ENCODE measurements around the gene WDR26.
"Not testable (repeated sequence)": the region's sequence is repeated elsewhere in the genome, so short reads cannot be mapped to it uniquely, and the experiment has no call there.

WDR26 gene

GRCh38 chr1:224353975-224354925, 80.3 kb downstream of the WDR26 start:
- H3K4me3 ChIP-seq (ENCODE audit: insufficient read depth, low read length, poor library complexity, severe bottlenecking), result no peak overlapping the region
- no peaks in the 10 kb centered on the region; the same call in 1 of the 2 replicates for H4K20me1 ChIP-seq (ENCODE audit: low read depth, low read length)
- no peak overlapping the region for H3K4me2 ChIP-seq (ENCODE audit: low read depth, low read length, poor library complexity, severe bottlenecking)
- H3K27ac ChIP-seq (ENCODE audit: low read depth, low read length), result no peak overlapping the region
- no peaks in the 10 kb centered on the region for H3K27me3 ChIP-seq (ENCODE audit: low read length)
- TF ChIP-seq EZH2phosphoT487 (conservative IDR thresholded peaks at IDR 0.05; ENCODE audit: low read length) (no peak), CTCF (IDR thresholded peaks at IDR 0.05; ENCODE audit: insufficient read depth, low read length, poor library complexity, severe bottlenecking) (no peak)
- no peaks in the 10 kb centered on the region for H3K36me3 ChIP-seq (ENCODE audit: low read length)
- no peaks in the 10 kb centered on the region for H3K9me2 ChIP-seq (replicated peaks; ENCODE audit: insufficient read depth, low read length)
- no peaks in the 10 kb centered on the region for H3K9me3 ChIP-seq (ENCODE audit: insufficient read depth, low read length)
- no peak overlapping the region for H3K9ac ChIP-seq (ENCODE audit: low read length)
- no peak overlapping the region for H2AFZ ChIP-seq (ENCODE audit: low read depth, low read length, severe bottlenecking)
- no peaks in the 10 kb centered on the region for H3F3A ChIP-seq (ENCODE audit: insufficient read depth)
- peaks cover 20% of the 10 kb centered on the region; the same call in 1 of the 2 replicates for H3K79me2 ChIP-seq (ENCODE audit: insufficient read depth, low read length)

- not testable (repeated sequence) for H3K36me3 ChIP-seq (ENCODE audit: low read length); H3K4me3 ChIP-seq (ENCODE audit: insufficient read depth, low read length, poor library complexity, severe bottlenecking); H3K27ac ChIP-seq (ENCODE audit: low read depth, low read length); H3K4me2 ChIP-seq (ENCODE audit: low read depth, low read length, poor library complexity, severe bottlenecking); H3F3A ChIP-seq (ENCODE audit: insufficient read depth); H2AFZ ChIP-seq (ENCODE audit: low read depth, low read length, severe bottlenecking); H3K27me3 ChIP-seq (ENCODE audit: low read length); H3K9me2 ChIP-seq (replicated peaks; ENCODE audit: insufficient read depth, low read length); H3K9me3 ChIP-seq (ENCODE audit: insufficient read depth, low read length); H4K20me1 ChIP-seq (ENCODE audit: low read depth, low read length); H3K79me2 ChIP-seq (ENCODE audit: insufficient read depth, low read length); H3K9ac ChIP-seq (ENCODE audit: low read length)
Measured at GRCh38 chr1:224352436-224353085, 82.0 kb downstream of the WDR26 start.

- not testable (repeated sequence) for H3K79me2 ChIP-seq (ENCODE audit: insufficient read depth, low read length); H3K9ac ChIP-seq (ENCODE audit: low read length); H4K20me1 ChIP-seq (ENCODE audit: low read depth, low read length); H3K9me2 ChIP-seq (replicated peaks; ENCODE audit: insufficient read depth, low read length); H3K4me3 ChIP-seq (ENCODE audit: insufficient read depth, low read length, poor library complexity, severe bottlenecking); H2AFZ ChIP-seq (ENCODE audit: low read depth, low read length, severe bottlenecking); H3K27ac ChIP-seq (ENCODE audit: low read depth, low read length); H3F3A ChIP-seq (ENCODE audit: insufficient read depth); H3K9me3 ChIP-seq (ENCODE audit: insufficient read depth, low read length); H3K27me3 ChIP-seq (ENCODE audit: low read length); H3K36me3 ChIP-seq (ENCODE audit: low read length); H3K4me2 ChIP-seq (ENCODE audit: low read depth, low read length, poor library complexity, severe bottlenecking)
Measured at GRCh38 chr1:224349716-224350115, 84.9 kb downstream of the WDR26 start.

- H3K9me2 ChIP-seq (replicated peaks; ENCODE audit: insufficient read depth, low read length), result no peaks in the 10 kb centered on the region
- H3K9ac ChIP-seq (ENCODE audit: low read length), result no peak overlapping the region
- H3K9me3 ChIP-seq (ENCODE audit: insufficient read depth, low read length), result peaks cover 12% of the 10 kb centered on the region; the same call in 1 of the 2 replicates
- no peak overlapping the region for H2AFZ ChIP-seq (ENCODE audit: low read depth, low read length, severe bottlenecking)
- no peaks in the 10 kb centered on the region for H3K27me3 ChIP-seq (ENCODE audit: low read length)
- no peak overlapping the region for H3K4me3 ChIP-seq (ENCODE audit: insufficient read depth, low read length, poor library complexity, severe bottlenecking)
- no peaks in the 10 kb centered on the region for H3F3A ChIP-seq (ENCODE audit: insufficient read depth)
- no peaks in the 10 kb centered on the region for H4K20me1 ChIP-seq (ENCODE audit: low read depth, low read length)
- H3K27ac ChIP-seq (ENCODE audit: low read depth, low read length), result no peak overlapping the region
- no peaks in the 10 kb centered on the region for H3K79me2 ChIP-seq (ENCODE audit: insufficient read depth, low read length)
- TF ChIP-seq EZH2phosphoT487 (conservative IDR thresholded peaks at IDR 0.05; ENCODE audit: low read length) (no peak), CTCF (IDR thresholded peaks at IDR 0.05; ENCODE audit: insufficient read depth, low read length, poor library complexity, severe bottlenecking) (no peak)
- no peaks in the 10 kb centered on the region for H3K36me3 ChIP-seq (ENCODE audit: low read length)
- no peak overlapping the region for H3K4me2 ChIP-seq (ENCODE audit: low read depth, low read length, poor library complexity, severe bottlenecking)
Measured at GRCh38 chr1:224348137-224348536, 86.5 kb downstream of the WDR26 start.
